ENCODE results near the gene TEX14. TPM values are rescaled to one million over a fixed set of nuclear protein-coding genes. Genes with fewer than 3 reads are reported as not detected.

TEX14 gene
- total and polyA plus RNA-seq, 10 of the 15 experiments (the other 5 are each of a cell fraction or from before 2014, with no cell fraction given), result 0.15 to 1.3 (median 0.66) TPM

- ATAC-seq (no peak), DNase-seq (ENCODE audit: low read depth, low spot score) (no peak), FAIRE-seq (no peak)
- H3K27me3 ChIP-seq (replicated peaks in 1 of 2; ENCODE audit: control insufficient read depth in 2 of 2, insufficient read depth in 2 of 2, low read length in 1 of 2), result no peaks in the 10 kb centered on the region
- H2AFZ ChIP-seq (ENCODE audit: control insufficient read depth, low read depth, low read length), result no peak overlapping the region
- H3K9me3 ChIP-seq (replicated peaks; ENCODE audit: control insufficient read depth, insufficient read depth, low read length), result no peaks in the 10 kb centered on the region
- no peak for TF ChIP-seq SMAD1 (IDR thresholded peaks at IDR 0.05; ENCODE audit: low read depth, partially characterized antibody)
- no peak for TF ChIP-seq TCF7 (IDR thresholded peaks at IDR 0.05; ENCODE audit: borderline replicate concordance)
- TF ChIP-seq PKNOX1 (IDR thresholded peaks at IDR 0.05), result no peak
- no peak for TF ChIP-seq ATF2 (IDR thresholded peaks at IDR 0.05; ENCODE audit: low read length)
- no peak for TF ChIP-seq ZNF687 (IDR thresholded peaks at IDR 0.05)
- TF ChIP-seq JUND (IDR thresholded peaks at IDR 0.05; ENCODE audit: low read depth, low read length), result no peak
- no peak overlapping the region for H3K27ac ChIP-seq (ENCODE audit: control insufficient read depth, insufficient read depth)
- no TSS peak for BruUV-seq (replicated peaks)
- CTCF ChIA-PET, result no interaction called here
- no peak overlapping the region for H3K4me2 ChIP-seq (ENCODE audit: control insufficient read depth, insufficient read depth)
- no peak overlapping the region for H3K4me3 ChIP-seq
- no peaks in the 10 kb centered on the region for H3K79me2 ChIP-seq (ENCODE audit: control insufficient read depth, insufficient read depth, low read length)
- H4K20me1 ChIP-seq (ENCODE audit: control insufficient read depth, insufficient read depth), result no peaks in the 10 kb centered on the region
- no peaks in the 10 kb centered on the region for H3K36me3 ChIP-seq (ENCODE audit: control insufficient read depth in 2 of 2, insufficient read depth in 2 of 2, low read length in 1 of 2)
- intact Hi-C loops (cut with micrococcal nuclease; ENCODE audit: unreplicated experiment), result no loop called here
- peaks cover 6% of the 10 kb centered on the region for H3K4me1 ChIP-seq (ENCODE audit: control insufficient read depth, insufficient read depth, low read length)
- no peak overlapping the region for H3K9ac ChIP-seq (ENCODE audit: control insufficient read depth, insufficient read depth, low read length)
- WGBS (ENCODE audit: insufficient coverage, insufficient replicate concordance, low lambda C conversion rate, missing lambda C conversion rate), result 64% methylated on average over 3 of the region's 3 CpGs
- SMC1A ChIA-PET (ENCODE audit: uncharacterized antibody, unreplicated experiment), result interaction anchor here (0.5 kb wide), 1 partner anchor 10 kb away, joined by 4 read pairs; no protein-coding TSS in a partner anchor
- RAD21 ChIA-PET (ENCODE audit: unreplicated experiment), result interaction anchor here (0.8 kb wide), 1 partner anchor 15 kb away, joined by 3 read pairs; no protein-coding TSS in a partner anchor
- POLR2A ChIA-PET, result no interaction called here
- in situ Hi-C loops (cut with MboI), result no loop called here
These were observed 133.9 kb downstream of the TEX14 start for GRCh38 chr17:58557981-58558380.

All from GM12878 (cell line).